Measurements from ENCODE around the gene CDCA3. TPM values are rescaled to one million over a fixed set of nuclear protein-coding genes. Genes with fewer than 3 reads are reported as not detected.

Gene CDCA3
- total and polyA plus RNA-seq, 2 of the 13 experiments (the other 11 are each of a cell fraction or from before 2014, with no cell fraction given) = 32.7 to 56.5 TPM

DNA sequence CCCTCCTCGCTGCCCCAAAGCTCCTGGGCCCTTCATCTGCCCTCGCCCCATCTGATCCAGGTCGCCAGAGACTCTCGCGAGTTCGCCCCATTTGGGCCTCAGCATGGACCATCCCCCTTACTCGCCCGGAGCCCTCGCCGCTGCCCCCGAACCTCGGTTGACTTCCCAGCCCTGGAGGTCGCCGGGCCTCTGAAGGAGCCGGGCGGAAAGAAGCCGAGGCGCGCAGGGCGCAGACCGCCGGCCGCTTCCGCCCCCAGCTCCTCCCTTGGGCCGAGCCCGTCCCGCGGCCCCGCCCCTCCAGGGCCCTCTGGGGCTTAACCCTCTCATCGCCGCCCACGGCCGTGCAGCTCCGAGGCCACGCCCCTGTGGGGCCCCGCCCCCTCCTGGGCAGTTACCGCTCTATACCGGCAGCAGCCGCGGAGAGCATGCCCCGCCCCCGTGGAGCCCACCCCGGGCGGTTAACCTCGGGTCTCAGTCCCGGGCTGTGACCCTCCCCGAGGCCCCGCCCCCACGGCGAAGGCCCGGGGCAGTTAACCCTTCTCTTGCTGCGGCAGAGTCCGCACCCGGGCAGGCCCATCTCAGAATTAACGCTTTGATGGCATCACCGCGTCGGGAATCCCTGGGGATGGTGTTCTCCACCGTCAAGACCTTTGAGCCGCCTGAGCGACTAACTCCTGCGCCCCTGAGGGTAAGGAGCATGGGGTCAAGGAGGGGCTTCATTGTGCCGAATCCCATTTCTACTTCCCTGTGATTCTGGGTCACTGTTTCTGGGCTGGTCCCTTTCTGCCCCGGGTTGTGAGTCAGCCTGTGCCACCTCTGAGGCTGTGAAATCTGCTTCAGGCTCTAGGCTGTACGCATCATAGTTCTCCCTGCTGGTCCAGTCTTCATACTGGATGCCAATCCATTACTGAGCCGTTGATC is 22.3 kb upstream of the CDCA3 start, which contains the start of gene SPSB2 (continued):
- peak; percentile 23 for TF ChIP-seq FOSL2 (CRISPR knock-in tag; IDR thresholded peaks at IDR 0.05)
- TF ChIP-seq, protein P1, sequence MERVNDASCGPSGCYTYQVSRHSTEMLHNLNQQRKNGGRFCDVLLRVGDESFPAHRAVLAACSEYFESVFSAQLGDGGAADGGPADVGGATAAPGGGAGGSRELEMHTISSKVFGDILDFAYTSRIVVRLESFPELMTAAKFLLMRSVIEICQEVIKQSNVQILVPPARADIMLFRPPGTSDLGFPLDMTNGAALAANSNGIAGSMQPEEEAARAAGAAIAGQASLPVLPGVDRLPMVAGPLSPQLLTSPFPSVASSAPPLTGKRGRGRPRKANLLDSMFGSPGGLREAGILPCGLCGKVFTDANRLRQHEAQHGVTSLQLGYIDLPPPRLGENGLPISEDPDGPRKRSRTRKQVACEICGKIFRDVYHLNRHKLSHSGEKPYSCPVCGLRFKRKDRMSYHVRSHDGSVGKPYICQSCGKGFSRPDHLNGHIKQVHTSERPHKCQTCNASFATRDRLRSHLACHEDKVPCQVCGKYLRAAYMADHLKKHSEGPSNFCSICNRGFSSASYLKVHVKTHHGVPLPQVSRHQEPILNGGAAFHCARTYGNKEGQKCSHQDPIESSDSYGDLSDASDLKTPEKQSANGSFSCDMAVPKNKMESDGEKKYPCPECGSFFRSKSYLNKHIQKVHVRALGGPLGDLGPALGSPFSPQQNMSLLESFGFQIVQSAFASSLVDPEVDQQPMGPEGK (CRISPR knock-in tag; IDR thresholded peaks at IDR 0.05) = peak; percentile 87
- TF ChIP-seq SALL1 (CRISPR knock-in tag; IDR thresholded peaks at IDR 0.05) = peak; percentile 87
- TF ChIP-seq, protein P2, sequence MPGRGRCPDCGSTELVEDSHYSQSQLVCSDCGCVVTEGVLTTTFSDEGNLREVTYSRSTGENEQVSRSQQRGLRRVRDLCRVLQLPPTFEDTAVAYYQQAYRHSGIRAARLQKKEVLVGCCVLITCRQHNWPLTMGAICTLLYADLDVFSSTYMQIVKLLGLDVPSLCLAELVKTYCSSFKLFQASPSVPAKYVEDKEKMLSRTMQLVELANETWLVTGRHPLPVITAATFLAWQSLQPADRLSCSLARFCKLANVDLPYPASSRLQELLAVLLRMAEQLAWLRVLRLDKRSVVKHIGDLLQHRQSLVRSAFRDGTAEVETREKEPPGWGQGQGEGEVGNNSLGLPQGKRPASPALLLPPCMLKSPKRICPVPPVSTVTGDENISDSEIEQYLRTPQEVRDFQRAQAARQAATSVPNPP (CRISPR knock-in tag; IDR thresholded peaks at IDR 0.05) = 0 out of 2 replicates have a peak, but pooled peaks have one; percentile 18
- 0 out of 2 replicates have a peak, but pooled peaks have one; percentile 68 for TF ChIP-seq ZNF670 (CRISPR knock-in tag; IDR thresholded peaks at IDR 0.05; ENCODE audit: borderline replicate concordance)
- TF ChIP-seq, protein P3, sequence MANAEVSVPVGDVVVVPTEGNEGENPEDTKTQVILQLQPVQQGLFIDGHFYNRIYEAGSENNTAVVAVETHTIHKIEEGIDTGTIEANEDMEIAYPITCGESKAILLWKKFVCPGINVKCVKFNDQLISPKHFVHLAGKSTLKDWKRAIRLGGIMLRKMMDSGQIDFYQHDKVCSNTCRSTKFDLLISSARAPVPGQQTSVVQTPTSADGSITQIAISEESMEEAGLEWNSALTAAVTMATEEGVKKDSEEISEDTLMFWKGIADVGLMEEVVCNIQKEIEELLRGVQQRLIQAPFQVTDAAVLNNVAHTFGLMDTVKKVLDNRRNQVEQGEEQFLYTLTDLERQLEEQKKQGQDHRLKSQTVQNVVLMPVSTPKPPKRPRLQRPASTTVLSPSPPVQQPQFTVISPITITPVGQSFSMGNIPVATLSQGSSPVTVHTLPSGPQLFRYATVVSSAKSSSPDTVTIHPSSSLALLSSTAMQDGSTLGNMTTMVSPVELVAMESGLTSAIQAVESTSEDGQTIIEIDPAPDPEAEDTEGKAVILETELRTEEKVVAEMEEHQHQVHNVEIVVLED (CRISPR knock-in tag; IDR thresholded peaks at IDR 0.05; ENCODE audit: borderline replicate concordance) = peak; percentile 63; the same call in 1 of the 2 replicates
- peak; percentile 46 for TF ChIP-seq ASH2L (IDR thresholded peaks at IDR 0.05; ENCODE audit: insufficient read length, low read depth, low read length)
- no peak; the same call in 1 of the 2 replicates for TF ChIP-seq ZNF598 (CRISPR knock-in tag; IDR thresholded peaks at IDR 0.05; ENCODE audit: borderline replicate concordance)
- TF ChIP-seq RXRA (CRISPR knock-in tag; IDR thresholded peaks at IDR 0.05) = peak; percentile 82
- 0 out of 2 replicates have a peak, but pooled peaks have one; percentile 22 for TF ChIP-seq FOXK1 (CRISPR knock-in tag; IDR thresholded peaks at IDR 0.05; ENCODE audit: borderline replicate concordance, low read depth)
- peak; percentile 89 for TF ChIP-seq MAZ (IDR thresholded peaks at IDR 0.05; ENCODE audit: borderline replicate concordance, low read depth, low read length)
- peak; percentile 74 for TF ChIP-seq MAZ (CRISPR knock-in tag; IDR thresholded peaks at IDR 0.05; ENCODE audit: low read depth)
- TF ChIP-seq, protein P4, sequence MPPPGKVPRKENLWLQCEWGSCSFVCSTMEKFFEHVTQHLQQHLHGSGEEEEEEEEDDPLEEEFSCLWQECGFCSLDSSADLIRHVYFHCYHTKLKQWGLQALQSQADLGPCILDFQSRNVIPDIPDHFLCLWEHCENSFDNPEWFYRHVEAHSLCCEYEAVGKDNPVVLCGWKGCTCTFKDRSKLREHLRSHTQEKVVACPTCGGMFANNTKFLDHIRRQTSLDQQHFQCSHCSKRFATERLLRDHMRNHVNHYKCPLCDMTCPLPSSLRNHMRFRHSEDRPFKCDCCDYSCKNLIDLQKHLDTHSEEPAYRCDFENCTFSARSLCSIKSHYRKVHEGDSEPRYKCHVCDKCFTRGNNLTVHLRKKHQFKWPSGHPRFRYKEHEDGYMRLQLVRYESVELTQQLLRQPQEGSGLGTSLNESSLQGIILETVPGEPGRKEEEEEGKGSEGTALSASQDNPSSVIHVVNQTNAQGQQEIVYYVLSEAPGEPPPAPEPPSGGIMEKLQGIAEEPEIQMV (CRISPR knock-in tag; IDR thresholded peaks at IDR 0.05; ENCODE audit: low read depth) = no peak
- no peak for TF ChIP-seq ZNF260 (CRISPR knock-in tag; IDR thresholded peaks at IDR 0.05; ENCODE audit: borderline replicate concordance, low read depth)
- 0 out of 2 replicates have a peak, but pooled peaks have one; percentile 25 for TF ChIP-seq ZNF337 (CRISPR knock-in tag; IDR thresholded peaks at IDR 0.05; ENCODE audit: borderline replicate concordance, low read depth)
- TF ChIP-seq TGIF2 (CRISPR knock-in tag; IDR thresholded peaks at IDR 0.05) = 0 out of 2 replicates have a peak, but pooled peaks have one; percentile 31
- TF ChIP-seq, protein P5, sequence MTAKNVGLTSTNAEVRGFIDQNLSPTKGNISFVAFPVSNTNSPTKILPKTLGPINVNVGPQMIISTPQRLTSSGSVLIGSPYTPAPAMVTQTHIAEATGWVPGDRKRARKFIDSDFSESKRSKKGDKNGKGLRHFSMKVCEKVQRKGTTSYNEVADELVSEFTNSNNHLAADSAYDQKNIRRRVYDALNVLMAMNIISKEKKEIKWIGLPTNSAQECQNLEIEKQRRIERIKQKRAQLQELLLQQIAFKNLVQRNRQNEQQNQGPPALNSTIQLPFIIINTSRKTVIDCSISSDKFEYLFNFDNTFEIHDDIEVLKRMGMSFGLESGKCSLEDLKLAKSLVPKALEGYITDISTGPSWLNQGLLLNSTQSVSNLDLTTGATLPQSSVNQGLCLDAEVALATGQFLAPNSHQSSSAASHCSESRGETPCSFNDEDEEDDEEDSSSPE (CRISPR knock-in tag; IDR thresholded peaks at IDR 0.05) = peak; percentile 65
- TF ChIP-seq HIVEP1 (CRISPR knock-in tag; IDR thresholded peaks at IDR 0.05) = peak; percentile 21; the same call in 1 of the 2 replicates
- no peak for TF ChIP-seq ZNF207 (IDR thresholded peaks at IDR 0.05; ENCODE audit: borderline replicate concordance)
- TF ChIP-seq ATF7-NPFF (CRISPR knock-in tag; IDR thresholded peaks at IDR 0.05; ENCODE audit: low read depth) = peak; percentile 83; the same call in 1 of the 2 replicates

Measured in HepG2 (cell line).